ENCODE data around the gene EPB41L4A.

DNA sequence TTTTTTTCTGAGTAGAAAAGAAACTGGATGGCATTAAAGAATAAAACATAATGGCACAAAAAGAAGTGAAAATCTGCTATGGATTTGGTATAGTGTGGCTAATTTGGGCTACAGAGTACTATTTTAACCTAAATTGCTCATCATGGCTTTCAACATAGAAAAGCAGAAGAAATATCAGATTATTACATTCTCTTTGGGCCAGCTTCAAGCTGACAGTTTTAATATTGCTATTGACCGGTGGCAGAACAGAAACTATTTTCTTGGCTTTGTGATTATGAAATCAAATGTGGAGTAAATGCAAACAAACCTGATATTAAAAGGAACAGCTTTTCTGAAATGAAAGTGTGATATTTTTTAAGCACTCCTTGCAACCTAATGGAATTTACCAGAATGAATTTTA lies 301.5 kb downstream of the EPB41L4A start:
- TF ChIP-seq POLR2AphosphoS5 (IDR thresholded peaks at IDR 0.05) (no peak), EP300 (conservative IDR thresholded peaks at IDR 0.05; ENCODE audit: poor library complexity, severe bottlenecking) (no peak), EZH2 (IDR thresholded peaks at IDR 0.05; ENCODE audit: borderline replicate concordance, insufficient read depth, low read length, poor library complexity, severe bottlenecking) (no peak)
- TF ChIP-seq, protein P1, sequence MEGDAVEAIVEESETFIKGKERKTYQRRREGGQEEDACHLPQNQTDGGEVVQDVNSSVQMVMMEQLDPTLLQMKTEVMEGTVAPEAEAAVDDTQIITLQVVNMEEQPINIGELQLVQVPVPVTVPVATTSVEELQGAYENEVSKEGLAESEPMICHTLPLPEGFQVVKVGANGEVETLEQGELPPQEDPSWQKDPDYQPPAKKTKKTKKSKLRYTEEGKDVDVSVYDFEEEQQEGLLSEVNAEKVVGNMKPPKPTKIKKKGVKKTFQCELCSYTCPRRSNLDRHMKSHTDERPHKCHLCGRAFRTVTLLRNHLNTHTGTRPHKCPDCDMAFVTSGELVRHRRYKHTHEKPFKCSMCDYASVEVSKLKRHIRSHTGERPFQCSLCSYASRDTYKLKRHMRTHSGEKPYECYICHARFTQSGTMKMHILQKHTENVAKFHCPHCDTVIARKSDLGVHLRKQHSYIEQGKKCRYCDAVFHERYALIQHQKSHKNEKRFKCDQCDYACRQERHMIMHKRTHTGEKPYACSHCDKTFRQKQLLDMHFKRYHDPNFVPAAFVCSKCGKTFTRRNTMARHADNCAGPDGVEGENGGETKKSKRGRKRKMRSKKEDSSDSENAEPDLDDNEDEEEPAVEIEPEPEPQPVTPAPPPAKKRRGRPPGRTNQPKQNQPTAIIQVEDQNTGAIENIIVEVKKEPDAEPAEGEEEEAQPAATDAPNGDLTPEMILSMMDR (IDR thresholded peaks at IDR 0.05; ENCODE audit: poor library complexity, severe bottlenecking), result no peak

Data from neural cell (in vitro differentiated cells).